OCI-LY3 (cell line): ENCODE results near the gene OXA1L.
"Not testable (repeated sequence)": the region's sequence is repeated elsewhere in the genome, so short reads cannot be mapped to it uniquely, and the experiment has no call there.

Source experiments
- H2AFZ ChIP-seq: fragments of 200-600, 300-600 bp; shearing (Covaris generic); 2 replicates; pipeline ENCODE4 v1.6.0; 2014; ENCODE audit warnings: antibody characterized with exemption, low read depth, low read length
- H3K27ac ChIP-seq: fragments of 200-600, 300-600 bp; sonication (generic); 2 replicates; pipeline ENCODE4 v1.5.1; 2014; ENCODE audit warnings: mild to moderate bottlenecking, low read length, moderate library complexity, mixed read lengths
- H3K27me3 ChIP-seq: fragments of 200-600, 300-600 bp; sonication (generic); 2 replicates; pipeline ENCODE4 v1.6.1; 2014; ENCODE audit warnings: low read depth, low read length, mixed read lengths
- H3K36me3 ChIP-seq: fragments of 200-600, 300-600 bp; sonication (generic); replicated peaks from 2 replicates; pipeline ENCODE3; 2014; ENCODE audit warnings: low read depth, low read length, mixed read lengths
- H3K4me1 ChIP-seq: fragments of 300-600, 200-600 bp; sonication (generic); 2 replicates; pipeline ENCODE4 v1.6.1; 2014; ENCODE audit warnings: low read length, mixed read lengths
- H3K4me2 ChIP-seq: fragments of 200-600, 300-600 bp; sonication (generic); 2 replicates; pipeline ENCODE4 v1.6.1; 2014; ENCODE audit warnings: low read length, mixed read lengths
- H3K4me3 ChIP-seq: fragments of 300-600, 200-600 bp; sonication (generic); 2 replicates; pipeline ENCODE4 v1.5.1; 2014; ENCODE audit warnings: antibody characterized with exemption, mild to moderate bottlenecking, low read length, moderate library complexity
- H3K79me2 ChIP-seq: fragments of 300-600, 200-600 bp; shearing (Covaris generic); 2 replicates; pipeline ENCODE4 v1.6.1; 2014; ENCODE audit warnings: mild to moderate bottlenecking, low read length, mixed read lengths
- H3K9ac ChIP-seq: fragments of 300-600, 200-600 bp; shearing (Covaris generic); 2 replicates; pipeline ENCODE4 v1.6.0; 2014; ENCODE audit warnings: mild to moderate bottlenecking, low read length, moderate library complexity
- H3K9me3 ChIP-seq: fragments of 200-600, 300-600 bp; shearing (Covaris generic); 2 replicates; pipeline ENCODE4 v1.6.1; 2014; ENCODE audit warnings: low read length, mixed read lengths; ENCODE audit not compliant: insufficient read depth
- H4K20me1 ChIP-seq: fragments of 200-600, 300-600 bp; sonication (generic); 2 replicates; pipeline ENCODE4 v1.6.1; 2016; ENCODE audit warnings: low read length, mixed read lengths; ENCODE audit not compliant: insufficient read depth
- CTCF ChIP-seq: fragments of 200-600, 300-600 bp; sonication (generic); IDR thresholded peaks from 2 replicates; pipeline ENCODE4 v1.5.1; 2014; ENCODE audit warnings: antibody characterized with exemption, low read length, low read depth
- EZH2phosphoT487 ChIP-seq: fragments of 200-600 bp; shearing (Covaris generic); IDR thresholded peaks from 2 replicates; pipeline ENCODE4 v1.6.1; 2018; ENCODE audit warnings: antibody characterized with exemption, mixed run types, low read depth

The OXA1L gene

GRCh38 chr14:22726012-22726411, 40.5 kb upstream of the OXA1L start:
- no peaks in the 10 kb centered on the region for H3K9me3 ChIP-seq
- no peaks in the 10 kb centered on the region for H4K20me1 ChIP-seq
- H2AFZ ChIP-seq: no peak overlapping the region
- no peak overlapping the region for H3K9ac ChIP-seq
- no peak overlapping the region for H3K4me2 ChIP-seq
- TF ChIP-seq CTCF (no peak), EZH2phosphoT487 (no peak)
- H3K27ac ChIP-seq: no peak overlapping the region
- 0 out of 2 replicates have a peak, but pooled peaks cover 4% of the 10 kb centered on the region for H3K4me1 ChIP-seq
- no peak overlapping the region for H3K4me3 ChIP-seq
- no peaks in the 10 kb centered on the region for H3K36me3 ChIP-seq
- H3K27me3 ChIP-seq: no peaks in the 10 kb centered on the region
- no peaks in the 10 kb centered on the region for H3K79me2 ChIP-seq

- not testable (repeated sequence) for H3K27me3 ChIP-seq, H4K20me1 ChIP-seq, H3K4me1 ChIP-seq, H3K79me2 ChIP-seq, H3K27ac ChIP-seq, H2AFZ ChIP-seq, H3K36me3 ChIP-seq, H3K4me2 ChIP-seq, H3K9ac ChIP-seq, H3K9me3 ChIP-seq, H3K4me3 ChIP-seq
Measured at GRCh38 chr14:22732062-22732461, 34.4 kb upstream of the OXA1L start.

- no peak for TF ChIP-seq CTCF
- TF ChIP-seq EZH2phosphoT487: no peak
- H3K27me3 ChIP-seq: no peaks in the 10 kb centered on the region; the same call in 1 of the 2 replicates
- no peak overlapping the region for H3K27ac ChIP-seq
Measured at GRCh38 chr14:22733829-22734228, 32.7 kb upstream of the OXA1L start.

DNA sequence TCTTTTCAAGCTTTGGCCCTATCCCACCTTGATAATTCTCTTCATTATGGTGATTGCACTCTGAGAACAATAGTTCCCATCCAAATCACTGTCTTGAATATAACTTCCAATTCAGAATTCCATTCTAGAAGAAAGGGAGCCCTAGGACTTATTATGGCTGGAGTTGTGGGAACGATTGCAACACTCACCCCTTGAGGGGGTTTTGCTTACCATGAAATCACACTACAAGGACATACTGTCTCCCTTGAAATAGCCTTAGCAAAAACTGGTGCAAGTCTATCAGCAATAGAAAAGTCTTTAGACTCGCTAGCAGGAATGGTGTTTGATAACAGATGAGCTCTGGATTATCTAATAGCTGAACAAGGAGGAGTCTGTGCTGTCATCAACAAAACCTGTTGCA, 31.4 kb upstream of the OXA1L start:
- no peaks in the 10 kb centered on the region for H4K20me1 ChIP-seq
- H3K4me3 ChIP-seq: no peak overlapping the region
- no peak overlapping the region for H2AFZ ChIP-seq
- no peaks in the 10 kb centered on the region for H3K9me3 ChIP-seq
- no peaks in the 10 kb centered on the region for H3K79me2 ChIP-seq
- H3K4me1 ChIP-seq: peaks cover 10% of the 10 kb centered on the region
- H3K27ac ChIP-seq: no peak overlapping the region
- H3K9ac ChIP-seq: no peak overlapping the region
- H3K27me3 ChIP-seq: no peaks in the 10 kb centered on the region; the same call in 1 of the 2 replicates
- no peaks in the 10 kb centered on the region for H3K36me3 ChIP-seq
- no peak overlapping the region for H3K4me2 ChIP-seq
- no peak for TF ChIP-seq CTCF
- TF ChIP-seq EZH2phosphoT487: no peak

More at GRCh38 chr14:22733829-22734228, 32.7 kb upstream of the OXA1L start:
- Histone ChIP-seq H3K4me2 (no peak overlapping the region), H3K9ac (no peak overlapping the region), H2AFZ (no peak overlapping the region), H4K20me1 (no peaks in the 10 kb centered on the region), H3K4me3 (no peak overlapping the region), H3K4me1 (peaks cover 10% of the 10 kb centered on the region), H3K9me3 (no peaks in the 10 kb centered on the region), H3K36me3 (no peaks in the 10 kb centered on the region), H3K79me2 (no peaks in the 10 kb centered on the region)

GRCh38 chr14:22736384-22736783, 30.1 kb upstream of the OXA1L start:
- not testable (repeated sequence) for H3K9me3 ChIP-seq, H2AFZ ChIP-seq, H3K36me3 ChIP-seq, H3K9ac ChIP-seq, H3K27ac ChIP-seq, H3K4me2 ChIP-seq, H3K4me3 ChIP-seq, H3K27me3 ChIP-seq, H4K20me1 ChIP-seq, H3K79me2 ChIP-seq
- H3K4me1 ChIP-seq: peaks cover 10% of the 10 kb centered on the region
